ENCODE data around the gene ABCA4.
"Not testable (repeated sequence)": the region's sequence is repeated elsewhere in the genome, so short reads cannot be mapped to it uniquely, and the experiment has no call there.

The ABCA4 gene

DNA sequence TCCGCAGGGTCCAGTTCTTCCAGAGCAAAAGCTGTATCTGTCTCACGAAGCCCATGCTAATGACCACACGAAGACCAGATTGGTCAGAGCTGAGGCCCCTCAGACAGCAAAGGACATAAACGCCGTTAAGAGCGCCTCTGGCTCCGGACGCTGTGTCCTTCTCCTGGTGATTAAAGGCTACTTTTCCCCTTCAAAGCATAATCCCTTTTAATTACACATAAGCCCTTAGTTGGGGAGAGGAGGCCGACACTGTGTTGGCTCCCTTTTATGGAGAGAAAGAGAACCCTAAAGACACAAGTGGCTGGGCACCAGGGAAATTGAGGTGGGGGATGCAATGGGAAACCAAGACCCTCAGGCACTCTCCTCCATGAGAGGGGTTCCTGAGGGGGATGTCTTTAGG lies at the start of gene ABCA4:
Gene ABCA4, minus strand, starts transcription at position 158 of the 400 bp plus-strand sequence. Its CDS starts 103 bp downstream, at position 55.
- no peak for DNase-seq

DNA sequence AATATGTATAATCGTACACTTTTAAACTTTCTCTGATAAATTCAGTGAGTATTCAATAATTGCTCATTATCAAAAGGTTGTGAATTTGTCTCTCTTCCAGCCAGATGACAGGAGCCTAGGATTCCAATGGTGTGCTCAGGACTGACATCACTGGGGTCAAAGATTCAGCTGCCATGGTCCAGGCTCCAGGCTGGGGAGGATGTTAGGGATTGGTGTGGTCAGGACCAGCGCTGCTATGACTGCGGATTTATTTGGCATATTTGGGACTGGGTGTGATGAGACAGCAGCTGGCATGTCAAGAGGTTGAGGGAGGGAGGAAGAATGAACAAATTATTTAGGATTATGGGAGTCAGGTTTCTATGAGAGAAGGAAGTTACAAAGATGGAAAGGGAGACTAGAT lies 48.2 kb upstream of the ABCA4 start:
- no peak for DNase-seq

DNA sequence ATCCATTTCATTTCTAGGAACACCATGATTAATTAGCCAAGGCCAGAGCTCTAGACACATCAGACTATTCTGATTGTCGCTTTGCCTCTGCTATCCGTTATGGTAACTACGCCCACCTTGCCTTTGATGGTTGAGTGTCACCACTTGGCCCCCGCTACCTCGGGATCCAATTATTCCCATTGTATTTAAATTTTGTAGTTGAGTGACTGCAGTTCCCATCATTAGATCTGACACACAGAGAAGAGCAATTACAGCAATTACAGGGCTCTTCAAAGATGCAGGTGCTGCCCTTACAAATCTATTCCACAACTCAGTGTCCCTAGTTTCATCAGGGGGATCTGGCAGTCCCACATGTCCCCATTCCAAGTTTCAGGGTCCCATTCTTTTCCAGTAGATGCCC lies 44.9 kb upstream of the ABCA4 start:
- no peak for DNase-seq

DNA sequence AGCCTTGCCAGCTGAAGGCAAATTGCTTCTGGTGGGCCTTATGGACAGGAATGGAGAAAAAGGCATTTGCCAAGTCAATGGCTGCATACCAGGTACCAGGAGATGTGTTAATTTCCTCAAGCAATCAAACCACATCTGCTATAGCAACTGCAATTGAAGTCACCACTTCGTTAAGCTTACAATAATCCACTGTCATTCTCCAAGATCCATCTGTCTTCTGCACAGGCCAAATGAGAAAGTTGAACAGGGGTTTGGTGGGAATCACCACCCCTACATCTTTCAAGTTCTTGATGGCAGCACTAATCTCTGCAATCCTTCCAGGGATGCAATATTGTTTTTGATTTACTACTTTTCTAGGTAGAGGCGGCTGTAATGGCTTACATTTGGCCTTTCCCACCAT lies 43.9 kb upstream of the ABCA4 start:
- not testable (repeated sequence) for DNase-seq

DNA sequence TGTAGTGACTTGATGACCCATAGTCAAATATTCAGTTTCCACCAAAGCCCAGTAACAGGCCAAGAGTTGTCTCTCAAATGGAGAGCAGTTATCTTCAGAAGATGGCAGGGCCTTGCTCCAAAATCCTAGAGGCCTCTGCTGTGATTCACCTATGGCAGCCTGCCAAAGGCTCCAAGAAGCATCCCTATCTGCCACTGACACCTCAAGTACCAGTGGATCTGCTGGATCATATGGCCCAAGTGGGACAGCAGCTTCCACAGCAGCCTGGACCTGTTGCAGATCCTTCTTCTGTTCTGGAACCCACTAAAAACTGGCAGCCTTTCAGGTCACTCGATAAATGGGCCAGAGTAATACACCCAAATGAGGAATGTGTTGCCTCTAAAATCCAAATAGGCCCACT lies 43.2 kb upstream of the ABCA4 start:
- not testable (repeated sequence) for DNase-seq

DNA sequence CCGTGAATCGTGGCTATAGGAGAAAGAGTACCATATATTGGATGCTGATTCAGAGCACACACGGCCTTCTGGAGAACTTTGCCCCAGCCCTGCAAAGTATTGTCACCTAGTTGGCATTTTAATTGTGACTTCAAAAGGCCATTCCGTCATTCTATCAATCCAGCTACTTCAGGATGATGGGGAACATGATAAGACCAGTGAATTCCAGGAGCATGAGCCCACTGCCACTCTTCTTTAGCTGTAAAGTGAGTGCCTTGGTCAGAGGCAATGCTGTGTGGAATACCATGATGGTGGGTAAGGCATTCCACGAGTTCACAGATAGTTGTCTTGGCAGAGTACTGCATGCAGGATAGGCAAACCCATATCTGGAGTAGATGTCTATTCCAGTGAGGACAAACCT lies 42.3 kb upstream of the ABCA4 start:
- not testable (repeated sequence) for DNase-seq

DNA sequence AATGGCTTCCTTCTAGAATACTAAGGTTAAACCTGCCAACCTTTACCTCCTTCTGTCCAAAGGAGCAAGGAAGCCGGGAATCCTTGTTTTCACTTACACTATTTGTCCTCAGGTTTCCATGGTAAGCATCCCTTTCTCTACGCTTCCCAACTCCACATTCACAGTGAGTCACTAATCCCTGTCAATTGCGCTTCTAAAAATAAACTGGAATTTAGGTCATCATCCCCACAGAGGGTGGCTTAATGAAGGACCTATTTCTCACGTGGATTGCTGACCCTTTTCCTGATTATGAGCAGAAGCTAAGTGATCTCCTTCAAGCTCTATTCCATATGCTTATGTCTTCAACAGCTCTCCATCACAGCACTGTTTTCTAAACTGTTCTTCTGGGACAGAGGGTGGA lies 39.9 kb upstream of the ABCA4 start:
- no peak for DNase-seq

DNA sequence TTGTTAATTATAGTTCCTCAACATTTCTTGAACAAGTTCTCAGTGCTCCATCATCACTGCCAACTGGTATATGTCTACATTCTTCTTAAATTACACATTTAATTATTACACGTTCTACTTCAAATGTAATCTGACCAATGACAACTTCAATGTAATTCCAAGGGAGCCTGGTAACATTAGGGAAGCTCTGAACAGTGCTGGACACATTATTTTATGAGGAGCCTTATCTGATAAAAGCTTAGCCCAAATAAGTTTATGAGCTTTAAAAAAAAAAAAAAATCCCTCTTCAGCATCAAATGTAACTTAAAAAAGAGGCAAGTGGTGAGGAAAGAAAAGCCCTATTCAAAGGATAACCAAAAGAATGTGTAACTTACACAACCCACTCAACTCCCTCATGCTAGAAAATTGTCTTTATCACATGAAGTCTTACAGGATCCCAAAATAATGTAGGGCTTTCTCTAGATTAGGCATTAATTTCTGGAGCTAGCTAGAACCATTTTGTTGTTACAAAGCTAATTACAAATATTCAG lies 35.2 kb upstream of the ABCA4 start:
- no peak for DNase-seq

DNA sequence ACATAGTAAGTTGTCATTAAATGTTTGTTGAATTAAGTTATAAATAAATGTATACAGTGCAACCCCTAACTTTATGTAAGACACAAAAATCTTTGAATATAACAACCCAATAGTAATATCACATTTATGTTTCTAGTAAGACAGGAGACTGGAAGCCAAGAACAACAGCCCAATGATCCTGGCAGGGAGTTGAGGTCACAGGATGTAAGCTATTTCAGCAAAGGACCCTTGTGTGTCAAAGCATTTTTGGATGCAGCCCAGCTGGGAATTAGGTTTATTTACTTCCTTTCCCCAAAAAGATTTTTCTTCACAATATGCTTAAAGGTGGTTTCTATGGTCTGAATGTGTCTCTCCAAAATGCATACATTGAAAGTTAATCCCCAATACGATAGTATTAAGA lies 34.0 kb upstream of the ABCA4 start:
- no peak for DNase-seq

DNA sequence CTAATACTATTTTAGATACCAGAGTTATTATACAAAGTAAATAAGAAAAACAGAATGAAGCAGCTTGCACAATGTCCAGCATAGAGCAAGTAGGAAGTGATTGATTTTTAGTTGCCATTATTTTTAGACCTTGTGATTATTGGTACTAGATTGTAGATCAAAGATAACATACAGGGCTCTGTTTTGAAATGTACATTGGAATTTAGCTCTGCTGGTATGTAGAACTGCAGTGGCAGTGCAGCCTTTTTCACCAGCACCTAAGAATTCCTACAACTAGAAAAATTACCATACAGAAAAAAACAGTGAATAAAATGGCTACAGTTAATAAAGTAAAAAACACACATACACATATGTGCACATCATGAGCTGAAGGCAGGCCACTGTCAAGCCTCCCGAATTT lies 32.2 kb upstream of the ABCA4 start:
- DNase-seq = no peak

DNA sequence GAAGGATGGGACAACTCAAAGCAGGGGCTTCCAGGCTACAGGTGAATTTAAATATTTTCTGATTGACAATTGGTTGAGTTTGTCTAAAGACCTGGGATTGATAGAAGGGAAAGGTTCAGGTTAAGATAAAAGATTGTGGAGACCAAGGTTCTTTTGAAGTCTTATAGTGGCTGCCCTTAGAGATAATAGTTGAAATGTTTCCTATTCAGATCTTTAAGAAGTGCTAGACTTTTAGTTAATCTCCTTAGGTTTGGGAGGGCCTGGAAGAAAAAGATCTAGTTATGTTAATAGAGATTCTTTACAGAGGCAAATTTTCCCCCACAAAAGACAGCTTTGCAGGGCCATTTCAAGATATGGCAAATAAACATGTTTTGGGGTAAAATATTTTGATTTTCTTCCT lies 28.2 kb upstream of the ABCA4 start:
- not testable (repeated sequence) for DNase-seq

DNA sequence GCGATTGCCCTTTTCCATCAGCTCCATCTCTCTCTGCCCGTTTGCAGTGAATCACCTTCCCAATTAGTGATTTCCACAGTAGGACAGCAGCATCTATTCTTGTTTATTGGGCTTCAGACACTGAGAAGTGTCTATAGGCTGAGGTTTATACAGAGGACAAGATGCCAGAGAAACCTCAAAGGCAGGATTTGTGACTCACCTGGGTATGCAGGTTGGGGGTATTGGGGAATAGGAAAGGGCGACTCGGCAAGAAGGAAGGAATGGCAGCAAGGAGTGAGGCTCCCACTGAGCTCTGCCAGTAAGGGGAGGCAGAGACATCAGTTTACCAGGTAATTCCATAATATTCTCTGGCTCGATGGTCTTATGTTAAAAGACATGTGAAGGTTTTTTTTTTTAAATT lies 25.3 kb upstream of the ABCA4 start:
- DNase-seq = no peak

DNA sequence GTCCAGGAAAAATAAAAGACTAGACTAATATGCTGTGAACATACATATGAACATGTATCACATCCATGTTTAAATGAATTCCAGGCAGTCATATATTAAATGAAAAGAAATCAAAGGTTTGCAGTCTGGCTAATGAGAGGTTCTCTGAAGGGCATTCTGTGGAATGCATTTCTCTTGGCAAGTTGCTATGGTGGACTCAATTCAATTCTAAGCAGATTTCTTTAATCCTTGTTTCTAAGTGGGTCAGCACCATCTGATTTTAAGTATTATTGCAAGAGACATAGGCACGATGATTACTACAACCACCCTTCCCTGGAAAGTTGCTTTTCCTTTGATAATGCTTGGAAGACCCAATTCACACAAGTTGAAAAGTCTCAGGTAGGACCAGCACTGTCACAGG lies 23.9 kb upstream of the ABCA4 start:
- no peak for DNase-seq

DNA sequence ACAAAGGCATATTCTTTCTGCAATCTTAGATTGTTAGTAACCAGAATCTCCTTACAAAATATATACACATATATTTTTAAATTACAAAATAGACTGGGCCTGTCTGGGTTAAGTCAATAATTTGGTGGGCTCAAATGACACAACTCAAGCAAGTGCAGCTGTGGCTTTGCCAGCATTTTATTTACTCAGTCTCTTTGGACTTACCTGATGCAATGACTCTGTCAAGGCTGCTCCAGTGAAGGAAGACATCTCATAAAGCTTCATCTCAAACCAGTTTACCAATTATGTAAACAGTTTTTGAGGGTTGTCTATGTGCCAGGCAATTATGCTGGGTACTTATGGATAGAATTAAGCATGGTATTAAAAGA lies 22.8 kb upstream of the ABCA4 start:
- DNase-seq = peak; percentile 39

DNA sequence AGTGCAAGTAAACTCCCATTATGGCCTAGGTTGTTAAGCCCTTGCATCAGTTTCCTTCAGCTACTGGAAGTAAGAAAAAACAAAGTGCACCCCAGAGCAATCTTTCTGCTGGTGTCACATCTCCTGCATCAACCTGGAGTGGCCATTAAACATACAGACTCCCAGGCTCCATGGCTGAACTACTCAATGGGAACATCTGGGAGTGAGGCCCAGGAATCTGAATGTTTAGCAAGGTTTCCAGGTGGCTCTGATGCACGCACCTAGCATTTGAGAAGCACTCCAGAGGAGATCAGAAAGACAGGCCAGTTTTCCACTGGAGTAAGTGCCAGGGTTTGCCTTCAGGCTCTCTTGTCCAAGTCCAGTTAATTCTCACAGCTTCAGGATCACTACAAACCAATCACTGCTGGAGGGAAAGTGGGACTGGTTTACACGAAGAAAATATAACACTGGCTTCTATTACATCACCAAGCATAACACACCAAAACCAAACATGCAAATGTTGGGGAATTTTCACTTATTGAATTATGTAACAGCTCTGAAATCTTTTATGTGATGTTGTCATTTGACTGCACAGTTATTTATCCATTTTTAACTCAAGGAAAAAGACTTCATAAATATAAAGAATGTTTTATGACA lies 22.3 kb upstream of the ABCA4 start:
- no peak for DNase-seq

DNA sequence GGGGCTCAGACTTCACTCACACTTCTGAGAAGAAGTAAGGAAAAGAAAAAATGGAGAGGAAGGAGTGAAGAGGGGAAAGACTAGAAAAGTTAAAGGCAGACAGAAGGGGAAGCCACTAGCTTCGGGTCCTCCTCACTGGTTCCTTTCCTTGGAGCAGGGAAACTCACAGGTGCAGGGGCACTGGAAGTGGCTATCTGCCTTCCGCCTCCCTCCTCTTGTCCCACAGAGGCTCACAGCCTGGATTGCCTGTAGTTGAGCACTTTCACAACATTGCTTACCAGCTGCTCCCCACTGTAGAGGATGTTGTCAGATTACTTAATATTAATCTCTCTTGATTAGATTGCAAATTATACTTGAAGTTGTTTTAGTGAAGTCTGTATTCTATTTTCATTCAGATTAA lies 21.6 kb upstream of the ABCA4 start:
- DNase-seq = no peak

DNA sequence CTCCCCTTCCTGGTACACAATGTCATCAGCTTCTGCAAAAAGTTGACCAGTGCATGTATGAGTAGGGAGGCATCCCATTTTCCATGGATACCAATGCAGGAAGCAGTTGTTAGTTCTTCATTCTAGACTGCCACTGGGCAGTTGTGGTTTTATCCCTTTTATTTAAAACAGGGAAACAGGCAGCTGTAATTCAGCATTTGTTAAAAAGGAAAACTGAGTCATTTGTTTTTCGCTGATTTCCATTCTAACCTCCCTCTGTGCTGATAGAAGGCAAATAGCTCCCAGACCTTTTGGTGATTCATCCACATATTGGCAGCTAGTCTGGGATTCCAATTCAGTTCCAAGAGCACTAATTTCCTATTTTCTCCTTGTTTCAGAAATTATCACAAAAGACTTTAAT lies 21.1 kb upstream of the ABCA4 start:
- no peak for DNase-seq

DNA sequence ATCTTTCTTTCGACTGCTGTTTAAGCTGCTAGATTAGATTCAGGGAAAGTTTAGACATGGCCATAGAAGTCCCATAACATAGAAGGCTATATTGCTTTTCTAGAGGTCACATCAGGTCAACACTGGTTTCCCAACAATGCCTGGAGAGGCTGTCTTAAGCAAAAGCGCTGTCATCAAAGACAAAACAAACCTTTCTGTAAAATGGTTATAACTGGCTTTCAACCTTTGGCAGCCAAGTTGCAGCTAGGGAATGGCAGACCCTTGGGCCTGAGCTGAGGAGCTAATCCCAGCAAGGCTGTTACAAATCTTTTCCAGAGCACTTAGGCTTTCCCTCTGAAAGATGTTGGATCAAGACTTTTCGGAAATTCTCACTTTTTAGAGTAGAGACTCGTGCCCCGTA lies 11.2 kb upstream of the ABCA4 start:
- no peak for DNase-seq

DNA sequence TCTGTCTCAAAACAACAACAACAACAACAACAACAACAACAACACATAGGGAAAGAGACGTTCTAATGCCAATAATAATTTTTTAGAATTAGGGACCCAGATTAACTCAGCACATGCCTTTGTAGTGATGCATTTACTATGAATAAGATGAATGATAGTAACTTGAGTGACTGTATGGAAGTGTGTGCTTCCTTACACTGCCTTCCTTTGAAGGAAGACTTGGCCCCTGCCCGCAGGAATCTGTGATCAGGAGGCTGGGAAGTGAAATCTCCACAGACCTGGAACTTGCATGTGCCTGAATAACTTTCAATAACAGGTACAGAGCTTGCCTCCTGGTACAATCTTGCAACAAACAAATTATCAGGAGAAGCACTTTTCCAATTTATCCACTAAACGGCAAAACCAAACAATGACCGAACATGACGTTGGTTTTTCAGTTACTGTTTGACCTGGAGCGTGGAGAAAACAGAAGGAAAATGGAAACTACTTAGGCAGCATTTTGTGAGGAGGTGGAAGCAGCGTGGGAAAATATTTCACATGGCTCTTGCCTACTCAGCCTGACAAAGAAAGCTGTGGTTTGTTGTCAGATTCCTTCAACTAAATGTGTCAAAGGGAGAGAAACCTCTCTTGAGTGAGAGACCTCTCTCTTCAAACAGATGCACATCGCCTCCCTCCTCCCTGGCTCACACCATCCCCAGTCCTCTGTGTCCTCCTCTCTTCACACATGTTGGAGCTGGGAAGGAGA lies 10.1 kb upstream of the ABCA4 start:
- DNase-seq = no peak

DNA sequence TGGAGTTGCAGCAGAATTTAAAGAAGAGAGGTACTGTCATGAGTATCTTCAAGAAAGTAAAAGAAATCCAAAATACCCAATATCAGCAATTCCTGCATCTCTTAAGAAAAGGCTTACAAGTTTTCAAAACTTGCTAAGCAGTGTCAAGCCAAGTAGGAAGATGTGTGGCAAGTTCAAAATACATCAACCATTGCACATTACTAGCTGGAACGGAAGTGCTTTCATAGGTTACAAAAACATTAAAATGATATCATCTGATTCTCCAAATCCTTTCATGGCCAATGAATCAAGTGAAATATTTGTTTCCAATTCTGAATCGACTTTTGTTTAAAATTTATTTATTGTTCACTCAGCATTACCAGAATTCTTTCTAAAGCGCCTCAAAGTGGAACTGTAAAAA lies 5.7 kb upstream of the ABCA4 start:
- no peak for DNase-seq

DNA sequence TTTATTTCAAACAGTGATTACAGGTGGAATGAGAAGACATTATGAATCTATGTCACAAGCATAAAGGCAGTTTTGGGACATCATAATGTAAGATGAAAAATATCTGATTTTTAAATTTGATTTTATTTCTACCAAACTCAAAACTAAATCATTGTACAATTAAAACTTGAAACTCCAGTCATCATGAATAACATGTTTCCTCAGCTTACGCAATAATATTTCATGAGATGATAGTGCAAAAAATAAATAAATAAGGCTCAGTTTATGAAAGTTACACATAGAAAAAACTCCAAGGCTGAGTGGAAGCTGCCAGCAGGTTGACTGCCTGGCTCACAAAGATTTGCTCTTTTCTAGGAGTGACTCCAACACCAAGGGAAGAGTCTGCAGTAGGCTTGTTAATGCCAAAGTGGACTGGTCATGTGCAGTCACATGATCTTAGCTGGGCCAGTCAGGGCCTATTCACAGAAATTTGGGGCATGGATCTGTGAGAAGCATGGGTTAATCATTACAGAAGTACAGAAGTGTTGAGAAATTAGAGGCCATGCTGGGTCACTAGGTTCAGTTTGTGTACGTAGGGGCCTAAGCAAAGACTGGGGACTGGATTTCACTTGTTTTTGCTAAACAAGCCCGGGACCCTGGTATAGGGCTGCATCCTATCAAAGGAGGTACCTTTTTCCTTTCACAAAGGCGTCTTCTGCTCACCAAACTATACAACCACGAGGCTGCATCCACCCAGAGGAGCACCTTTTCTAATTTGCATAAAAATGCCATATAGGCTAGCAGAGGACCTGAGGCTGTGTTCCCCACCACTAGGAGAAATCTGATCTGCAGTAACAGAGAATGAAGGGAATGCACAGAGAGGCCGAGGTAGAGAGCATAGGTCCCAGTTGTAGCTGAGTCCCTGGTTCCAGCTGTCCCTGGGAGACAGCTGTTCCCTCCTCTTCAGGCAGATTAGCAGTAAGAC lies 4.9 kb upstream of the ABCA4 start:
- no peak for DNase-seq

DNA sequence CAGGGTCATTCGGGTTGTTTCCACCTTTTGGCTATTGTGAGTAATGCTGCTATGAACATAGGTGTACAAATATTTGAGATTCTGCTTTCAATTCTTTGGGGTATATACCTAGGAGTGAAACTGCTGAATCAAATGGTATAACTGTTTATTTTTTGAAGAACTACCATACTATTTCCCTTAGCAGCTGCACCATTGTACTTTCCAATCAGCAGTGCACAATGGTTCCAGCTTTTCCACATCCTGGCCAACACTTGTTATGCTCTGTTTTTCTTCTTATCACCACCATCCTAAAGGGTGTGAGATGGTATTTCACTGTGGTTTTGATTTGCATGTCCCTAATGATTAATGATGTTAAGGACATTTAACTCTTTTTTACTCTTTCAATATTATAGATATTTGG lies 3.6 kb upstream of the ABCA4 start:
- no peak for DNase-seq

DNA sequence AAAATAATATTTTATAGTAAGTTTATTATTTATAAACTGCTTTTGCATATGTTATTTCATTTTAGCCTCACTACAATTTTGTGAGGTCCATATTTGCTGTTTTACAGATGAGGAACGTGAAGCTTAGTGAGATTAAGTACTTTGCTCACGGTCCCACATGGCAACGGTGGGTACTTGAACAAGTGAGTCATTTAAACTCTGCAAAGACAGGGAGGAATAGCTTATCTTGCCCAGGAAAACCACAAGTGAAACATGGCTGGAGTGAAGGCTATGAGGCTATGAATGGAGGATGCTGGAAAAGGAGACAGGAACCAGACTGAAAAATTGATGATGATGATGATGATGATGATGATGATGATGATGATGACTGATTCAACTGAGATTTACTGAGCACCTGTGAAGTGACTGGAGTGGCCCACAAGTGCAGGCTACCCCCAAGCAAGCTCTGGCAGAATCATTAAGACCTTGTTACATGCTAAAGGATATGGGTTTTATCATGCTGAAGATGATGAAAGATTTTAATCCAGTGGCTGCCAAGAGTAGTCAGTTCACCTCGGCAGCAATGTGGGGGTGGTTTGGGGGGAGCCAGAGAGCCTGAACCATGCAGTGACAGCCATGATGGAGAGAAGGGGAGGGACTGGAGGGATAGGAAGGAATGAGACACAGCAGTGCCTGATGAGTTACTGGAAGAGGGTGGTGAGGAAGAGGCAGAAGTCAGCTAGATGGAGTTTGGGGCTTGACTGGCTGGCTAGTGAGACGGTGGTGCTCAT lies 1.4 kb upstream of the ABCA4 start:
- no peak for DNase-seq

Data from NCI-H1092 (cell line).